ENCODE measurements around the gene SYTL2. TPM values are rescaled to one million over a fixed set of nuclear protein-coding genes. Genes with fewer than 3 reads are reported as not detected.

The SYTL2 gene
- total RNA-seq, 1 experiment from 2014 or later, result 0.77 TPM

DNA sequence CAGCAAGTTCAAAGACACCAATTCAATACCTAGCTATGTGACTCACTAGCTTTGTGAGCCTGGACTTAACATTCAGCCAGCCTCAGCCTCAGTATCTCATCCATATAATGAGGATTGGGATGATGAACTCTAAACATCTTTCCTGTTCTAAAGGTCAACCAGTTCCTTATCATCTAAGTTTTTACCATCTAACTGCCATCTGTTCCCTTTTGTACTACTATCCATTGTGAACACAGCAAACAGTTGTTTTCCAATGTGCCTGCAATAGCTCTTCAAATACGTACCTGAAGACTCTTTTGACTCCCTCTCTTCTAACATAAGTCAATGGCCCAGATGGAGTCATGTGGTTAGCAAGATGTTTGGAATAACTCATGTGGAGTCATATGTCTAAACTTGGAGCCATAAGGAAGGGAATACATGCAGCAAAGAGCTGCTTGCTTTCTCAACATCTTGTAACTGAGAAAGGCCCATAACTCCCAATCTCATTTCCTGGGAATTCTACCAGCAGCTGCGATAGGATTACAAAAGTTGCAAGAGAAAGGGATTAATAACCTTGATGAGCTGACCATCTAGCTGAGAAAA, 19.4 kb downstream of the SYTL2 start:
- intact Hi-C loops (cut with micrococcal nuclease; ENCODE audit: unreplicated experiment), result no loop called here
- CTCF ChIA-PET, result no interaction called here
- POLR2A ChIA-PET (ENCODE audit: low non-redundant PET), result no interaction called here
- no TSS peak for BruUV-seq (replicated peaks)
- Histone ChIP-seq H3K27me3 (replicated peaks; ENCODE audit: insufficient read depth, low read depth, low read length, poor library complexity) (peaks cover 13% of the 10 kb centered on the region), H3K27ac (ENCODE audit: low read depth, low read length, poor library complexity, severe bottlenecking) (no peak overlapping the region), H3K36me3 (ENCODE audit: insufficient read depth, low read length, poor library complexity, severe bottlenecking) (no peaks in the 10 kb centered on the region), H3K4me1 (ENCODE audit: insufficient read depth, low read length, poor library complexity, severe bottlenecking) (no peaks in the 10 kb centered on the region), H3K4me3 (ENCODE audit: low read depth, low read length, poor library complexity, severe bottlenecking) (no peak overlapping the region), H3K9me3 (ENCODE audit: low read depth, low read length, poor library complexity, severe bottlenecking) (no peaks in the 10 kb centered on the region)
- TF ChIP-seq EZH2 (IDR thresholded peaks at IDR 0.05; ENCODE audit: borderline replicate concordance, low read depth, low read length, poor library complexity, severe bottlenecking), result no peak
- no peak for DNase-seq (ENCODE audit: low spot score)

DNA sequence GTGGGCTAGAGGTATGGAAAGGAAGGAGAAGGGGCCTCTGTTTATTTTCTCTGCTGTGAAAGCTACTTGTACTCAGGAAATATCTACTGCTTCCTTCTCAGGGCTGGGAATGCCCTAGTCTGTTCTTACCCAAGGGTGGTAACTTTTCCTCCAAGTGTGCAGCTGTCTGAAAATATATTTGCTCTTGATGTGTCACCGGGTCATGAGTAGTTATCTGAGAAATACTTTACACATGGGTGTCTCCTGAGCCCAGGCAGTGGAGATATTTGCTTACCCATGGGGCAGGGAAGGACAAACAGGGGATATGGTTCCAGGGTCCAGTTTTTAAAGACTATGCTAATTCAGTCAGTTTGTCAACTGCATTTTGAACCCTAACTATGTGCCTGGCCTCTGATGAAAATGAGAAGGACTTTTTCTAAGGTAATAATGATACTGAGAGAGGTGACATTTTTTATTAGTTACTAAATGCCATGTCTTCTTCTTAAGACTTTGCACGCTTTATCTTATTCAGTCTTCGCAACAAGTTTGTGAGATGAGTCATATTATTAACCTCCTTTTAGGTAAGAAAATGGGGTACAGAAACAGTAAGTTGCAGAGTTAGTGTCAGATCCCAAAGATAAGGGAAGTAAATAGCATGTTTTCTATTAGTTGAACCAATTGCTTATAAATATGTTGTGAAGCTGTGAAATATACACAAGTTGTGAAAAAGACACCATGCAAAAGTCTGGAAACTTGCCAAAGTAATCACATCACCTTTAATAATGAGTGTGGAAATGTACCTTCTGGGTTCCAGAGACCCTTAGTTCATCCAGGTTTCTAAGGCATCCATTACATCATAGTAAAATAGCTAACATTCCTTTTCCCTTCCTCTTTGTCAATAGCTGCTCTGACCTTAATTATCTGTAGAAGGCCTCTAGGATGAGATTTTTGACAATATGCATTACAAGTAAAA, 22.9 kb downstream of the SYTL2 start:
- no peak overlapping the region for H3K27ac ChIP-seq (ENCODE audit: low read depth, low read length, poor library complexity, severe bottlenecking)
- TF ChIP-seq EZH2 (IDR thresholded peaks at IDR 0.05; ENCODE audit: borderline replicate concordance, low read depth, low read length, poor library complexity, severe bottlenecking), result no peak
- TF ChIP-seq, protein P1, sequence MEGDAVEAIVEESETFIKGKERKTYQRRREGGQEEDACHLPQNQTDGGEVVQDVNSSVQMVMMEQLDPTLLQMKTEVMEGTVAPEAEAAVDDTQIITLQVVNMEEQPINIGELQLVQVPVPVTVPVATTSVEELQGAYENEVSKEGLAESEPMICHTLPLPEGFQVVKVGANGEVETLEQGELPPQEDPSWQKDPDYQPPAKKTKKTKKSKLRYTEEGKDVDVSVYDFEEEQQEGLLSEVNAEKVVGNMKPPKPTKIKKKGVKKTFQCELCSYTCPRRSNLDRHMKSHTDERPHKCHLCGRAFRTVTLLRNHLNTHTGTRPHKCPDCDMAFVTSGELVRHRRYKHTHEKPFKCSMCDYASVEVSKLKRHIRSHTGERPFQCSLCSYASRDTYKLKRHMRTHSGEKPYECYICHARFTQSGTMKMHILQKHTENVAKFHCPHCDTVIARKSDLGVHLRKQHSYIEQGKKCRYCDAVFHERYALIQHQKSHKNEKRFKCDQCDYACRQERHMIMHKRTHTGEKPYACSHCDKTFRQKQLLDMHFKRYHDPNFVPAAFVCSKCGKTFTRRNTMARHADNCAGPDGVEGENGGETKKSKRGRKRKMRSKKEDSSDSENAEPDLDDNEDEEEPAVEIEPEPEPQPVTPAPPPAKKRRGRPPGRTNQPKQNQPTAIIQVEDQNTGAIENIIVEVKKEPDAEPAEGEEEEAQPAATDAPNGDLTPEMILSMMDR (conservative IDR thresholded peaks at IDR 0.05; ENCODE audit: low read depth, low read length), result no peak
- no TSS peak for BruUV-seq (replicated peaks)
- H3K4me3 ChIP-seq (ENCODE audit: low read depth, low read length, poor library complexity, severe bottlenecking), result no peak overlapping the region
- peaks cover 25% of the 10 kb centered on the region for H3K27me3 ChIP-seq (replicated peaks; ENCODE audit: insufficient read depth, low read depth, low read length, poor library complexity)
- POLR2A ChIA-PET (ENCODE audit: low non-redundant PET), result interaction anchor here (0.6 kb wide), 1 partner anchor 561 kb away, joined by 4 read pairs; no protein-coding TSS in a partner anchor
- H3K9me3 ChIP-seq (ENCODE audit: low read depth, low read length, poor library complexity, severe bottlenecking), result no peaks in the 10 kb centered on the region
- intact Hi-C loops (cut with micrococcal nuclease; ENCODE audit: unreplicated experiment), result no loop called here
- H3K36me3 ChIP-seq (ENCODE audit: insufficient read depth, low read length, poor library complexity, severe bottlenecking), result no peaks in the 10 kb centered on the region
- H3K4me1 ChIP-seq (ENCODE audit: insufficient read depth, low read length, poor library complexity, severe bottlenecking), result no peaks in the 10 kb centered on the region
- DNase-seq (ENCODE audit: low spot score), result no peak
- CTCF ChIA-PET, result interaction anchor here (0.6 kb wide), 1 partner anchor 152 kb away, joined by 3 read pairs; no protein-coding TSS in a partner anchor

DNA sequence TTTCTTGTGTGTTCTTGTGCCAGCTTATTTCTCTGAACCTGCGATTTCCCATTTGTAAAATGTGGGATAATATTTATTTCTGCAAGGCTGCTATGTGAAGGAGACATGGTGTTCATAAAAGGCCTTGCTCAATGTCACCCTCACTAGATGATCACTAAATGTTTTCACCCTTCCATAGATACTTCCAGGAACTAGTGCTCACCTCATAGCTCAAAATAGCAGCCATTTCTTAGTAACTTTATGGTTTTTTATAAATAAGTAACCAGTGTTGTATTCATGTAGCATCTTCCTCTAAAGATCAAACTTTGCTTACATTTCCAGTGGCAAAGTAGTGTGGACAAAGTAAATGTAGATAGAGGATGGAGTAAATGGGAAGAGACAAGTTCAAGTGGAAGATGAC, 23.8 kb downstream of the SYTL2 start:
- Histone ChIP-seq H3K9me3 (ENCODE audit: low read depth, low read length, poor library complexity, severe bottlenecking) (no peaks in the 10 kb centered on the region), H3K36me3 (ENCODE audit: insufficient read depth, low read length, poor library complexity, severe bottlenecking) (no peaks in the 10 kb centered on the region), H3K27ac (ENCODE audit: low read depth, low read length, poor library complexity, severe bottlenecking) (no peak overlapping the region), H3K4me1 (ENCODE audit: insufficient read depth, low read length, poor library complexity, severe bottlenecking) (no peaks in the 10 kb centered on the region), H3K27me3 (replicated peaks; ENCODE audit: insufficient read depth, low read depth, low read length, poor library complexity) (peaks cover 25% of the 10 kb centered on the region), H3K4me3 (ENCODE audit: low read depth, low read length, poor library complexity, severe bottlenecking) (no peak overlapping the region)
- intact Hi-C loops (cut with micrococcal nuclease; ENCODE audit: unreplicated experiment), result no loop called here
- no peak for DNase-seq (ENCODE audit: low spot score)
- no peak for TF ChIP-seq EZH2 (IDR thresholded peaks at IDR 0.05; ENCODE audit: borderline replicate concordance, low read depth, low read length, poor library complexity, severe bottlenecking)
- TF ChIP-seq, protein P1 (conservative IDR thresholded peaks at IDR 0.05; ENCODE audit: low read depth, low read length), result no peak
- CTCF ChIA-PET, result no interaction called here
- POLR2A ChIA-PET (ENCODE audit: low non-redundant PET), result no interaction called here
- BruUV-seq (replicated peaks), result no TSS peak
